HG03520 (cell line): Measurements from ENCODE around the gene CDH1.

Experiments used
- ATAC-seq: cut with Tn5 transposase; IDR thresholded peaks from one replicate; pipeline ENCODE4 v1.9.1; 2021; ENCODE audit warnings: mild to moderate bottlenecking, moderate library complexity; ENCODE audit not compliant: unreplicated experiment

CDH1 gene

GRCh38 chr16:68759062-68759461 is 22.0 kb downstream of the CDH1 start:
- no peak for ATAC-seq

GRCh38 chr16:68760671-68761275 is 23.7 kb downstream of the CDH1 start:
- ATAC-seq = peak; percentile 47

- ATAC-seq = no peak
Observed at GRCh38 chr16:68762996-68763756, 26.1 kb downstream of the CDH1 start.

- ATAC-seq = no peak
Observed at GRCh38 chr16:68764862-68765261, 27.8 kb downstream of the CDH1 start.

- ATAC-seq = no peak
Observed at GRCh38 chr16:68767581-68767980, 30.5 kb downstream of the CDH1 start.

- ATAC-seq = no peak
Observed at GRCh38 chr16:68768175-68768574, 31.1 kb downstream of the CDH1 start.

GRCh38 chr16:68768771-68769170 is 31.7 kb downstream of the CDH1 start:
- no peak for ATAC-seq

GRCh38 chr16:68770671-68771070 is 33.6 kb downstream of the CDH1 start:
- no peak for ATAC-seq

- ATAC-seq = no peak
Observed at GRCh38 chr16:68772030-68772681, 35.1 kb downstream of the CDH1 start.

GRCh38 chr16:68772871-68773270 is 35.8 kb downstream of the CDH1 start:
- no peak for ATAC-seq

GRCh38 chr16:68774982-68775634 is 38.0 kb downstream of the CDH1 start:
- no peak for ATAC-seq

GRCh38 chr16:68776821-68777485 is 39.9 kb downstream of the CDH1 start:
- peak; percentile 58 for ATAC-seq

GRCh38 chr16:68778551-68779231 is 41.6 kb downstream of the CDH1 start:
- no peak for ATAC-seq

- no peak for ATAC-seq
Observed at GRCh38 chr16:68779891-68780290, 42.8 kb downstream of the CDH1 start.

- no peak for ATAC-seq
Observed at GRCh38 chr16:68781784-68782183, 44.7 kb downstream of the CDH1 start.

GRCh38 chr16:68782198-68783174 is 45.4 kb downstream of the CDH1 start:
- no peak for ATAC-seq

- no peak for ATAC-seq
Observed at GRCh38 chr16:68784226-68784625, 47.1 kb downstream of the CDH1 start.

- no peak for ATAC-seq
Observed at GRCh38 chr16:68784721-68785120, 47.6 kb downstream of the CDH1 start.

- ATAC-seq = no peak
Observed at GRCh38 chr16:68785715-68786114, 48.6 kb downstream of the CDH1 start.
